ENCODE results near the gene PROX1.

DNA sequence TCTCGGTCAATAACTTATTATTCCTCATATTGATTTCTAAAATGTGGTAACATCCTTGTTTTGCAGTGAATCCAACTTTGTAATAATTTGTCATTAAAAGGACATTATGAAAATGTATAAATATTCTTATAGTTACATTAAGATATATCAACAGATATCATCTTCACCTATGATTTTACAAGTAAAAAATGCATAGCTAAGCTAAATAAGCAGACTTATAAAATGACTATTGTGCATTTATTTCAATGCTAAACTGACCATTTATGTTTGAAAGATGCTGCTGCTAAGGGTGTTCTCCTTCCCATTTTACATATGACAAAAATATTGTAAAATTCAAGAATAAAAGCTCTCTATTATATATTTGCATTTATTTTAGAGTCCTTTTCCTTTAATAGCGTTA is 7.8 kb downstream of the PROX1 start:
- TF ChIP-seq RAD21 (IDR thresholded peaks at IDR 0.05; ENCODE audit: low read depth) (no peak), EP300 (IDR thresholded peaks at IDR 0.05; ENCODE audit: borderline replicate concordance) (no peak), CEBPB (IDR thresholded peaks at IDR 0.05) (no peak), USF1 (IDR thresholded peaks at IDR 0.05) (no peak)
